Gastroesophageal sphincter (tissue), 3 donors: Measurements from ENCODE around the gene STX4.

Source experiments
- CTCF ChIP-seq, 4 experiments: fragments of 200-600 bp in 2 of 4; fragments of 450-650 bp in 2 of 4; sonication (generic) in 1 of 4; IDR thresholded peaks; one replicate each; pipeline ENCODE4 v1.5.1; 2017 to 2019; ENCODE audit warnings: antibody characterized with exemption in 4 of 4, mild to moderate bottlenecking in 2 of 4, moderate library complexity in 2 of 4
- POLR2A ChIP-seq, 2 donors: fragments of 450-650 bp; IDR thresholded peaks; one replicate each; pipeline ENCODE4 v1.6.1; 2017; ENCODE audit warnings: antibody characterized with exemption in 2 of 2, mild to moderate bottlenecking in 2 of 2, moderate library complexity in 1 of 2
- POLR2AphosphoS5 ChIP-seq: sonication (generic); formaldehyde crosslinking; IDR thresholded peaks from one replicate; pipeline ENCODE4 v1.6.1; 2017; ENCODE audit warnings: antibody characterized with exemption

GRCh38 chr16:30997725-30998711 lies 35.3 kb upstream of the STX4 start:
- TF ChIP-seq CTCF (IDR thresholded peaks at IDR 0.05), result no peak
- no peak for TF ChIP-seq POLR2AphosphoS5
- TF ChIP-seq POLR2A (IDR thresholded peaks at IDR 0.05), result no peak
